Gastrocnemius medialis (tissue), 4 donors: ENCODE results near the gene SUCLG2. TPM values are rescaled to one million over a fixed set of nuclear protein-coding genes. Genes with fewer than 3 reads are reported as not detected.

Experiments
- ATAC-seq, 2 donors: fragments of 150-250 bp; one replicate each; pipeline ENCODE4 v1.9.1; 2016
- DNase-seq, 2 donors: peaks; one replicate each; pipeline ENCODE4 v3.0.0-alpha.2; 2019
- H3K27ac ChIP-seq, 4 donors: fragments of 200-600 bp; sonication (generic); 1 replicate in 1 of 4; 2 replicates in 3 of 4; pipeline ENCODE4 v1.5.1; 2016 to 2018; ENCODE audit warnings: mild to moderate bottlenecking in 2 of 4, moderate library complexity in 1 of 4
- H3K27me3 ChIP-seq, 3 donors: fragments of 200-600 bp; sonication (generic) in 2 of 3; 1 replicate in 1 of 3; 2 replicates in 2 of 3; pipeline versions ENCODE4 v1.5.1 to v1.6.0; 2016 to 2019; ENCODE audit warnings: mild to moderate bottlenecking in 1 of 3, moderate library complexity in 1 of 3
- H3K36me3 ChIP-seq, 2 donors: fragments of 200-600 bp; sonication (generic) in 1 of 2; one replicate each; pipeline ENCODE4 v1.5.1; 2017 to 2018
- H3K4me1 ChIP-seq, 2 donors: fragments of 200-600 bp; sonication (generic) in 1 of 2; one replicate each; pipeline ENCODE4 v1.5.1; 2016 to 2017; ENCODE audit warnings: mild to moderate bottlenecking in 2 of 2
- H3K4me3 ChIP-seq, 4 donors: fragments of 200-600 bp; sonication (generic) in 3 of 4; 1 replicate in 1 of 4; 2 replicates in 3 of 4; pipeline ENCODE4 v1.5.1; 2016 to 2019; ENCODE audit warnings: mild to moderate bottlenecking in 2 of 4
- H3K9me3 ChIP-seq, 3 donors: fragments of 200-600 bp; sonication (generic) in 2 of 3; 1 replicate in 1 of 3; 2 replicates in 2 of 3; pipeline ENCODE4 v1.5.1; 2016 to 2019
- POLR2A ChIP-seq, 2 donors: fragments of 450-650 bp; IDR thresholded peaks; one replicate each; pipeline ENCODE4 v1.6.1; 2017; ENCODE audit warnings: antibody characterized with exemption in 2 of 2, mild to moderate bottlenecking in 2 of 2, moderate library complexity in 2 of 2
- in situ Hi-C, 4 donors: fragments of 200-750 bp; cut with MboI; loops; one replicate each; pipeline versions ENCODE4 v1.15.0 to v1.8.0; 2017; ENCODE audit warnings: low sequenced_read_pairs in 4 of 4
- intact Hi-C: fragments of 100-400 bp; cut with DNase I; formaldehyde crosslinking; loops from one replicate; pipeline ENCODE4 v1.15.1; 2023; ENCODE audit warnings: low total_unique reads
- total RNA-seq, 4 donors: library from RNA; depleted of rRNA; stranded (reverse); fragments of >200 nt; gene quantifications; one replicate each; pipeline versions ENCODE4 v1.1.0 to v1.2.3, GENCODE V29; 2016
- TF ChIP-seq, protein P1 (sequence below), 5 experiments: fragments of 450-650 bp in 3 of 5; fragments of 200-600 bp in 2 of 5; sonication (generic) in 2 of 5; IDR thresholded peaks in 4 of 5; conservative IDR thresholded peaks in 1 of 5; 1 replicate in 4 of 5; 2 replicates in 1 of 5; pipeline ENCODE4 v1.5.1; 2016 to 2019; ENCODE audit warnings: antibody characterized with exemption in 5 of 5, mild to moderate bottlenecking in 3 of 5, moderate library complexity in 3 of 5

The SUCLG2 gene
- total RNA-seq, 4 donors from 2014 or later = 64.3 to 106 (median 73.2) TPM

DNA sequence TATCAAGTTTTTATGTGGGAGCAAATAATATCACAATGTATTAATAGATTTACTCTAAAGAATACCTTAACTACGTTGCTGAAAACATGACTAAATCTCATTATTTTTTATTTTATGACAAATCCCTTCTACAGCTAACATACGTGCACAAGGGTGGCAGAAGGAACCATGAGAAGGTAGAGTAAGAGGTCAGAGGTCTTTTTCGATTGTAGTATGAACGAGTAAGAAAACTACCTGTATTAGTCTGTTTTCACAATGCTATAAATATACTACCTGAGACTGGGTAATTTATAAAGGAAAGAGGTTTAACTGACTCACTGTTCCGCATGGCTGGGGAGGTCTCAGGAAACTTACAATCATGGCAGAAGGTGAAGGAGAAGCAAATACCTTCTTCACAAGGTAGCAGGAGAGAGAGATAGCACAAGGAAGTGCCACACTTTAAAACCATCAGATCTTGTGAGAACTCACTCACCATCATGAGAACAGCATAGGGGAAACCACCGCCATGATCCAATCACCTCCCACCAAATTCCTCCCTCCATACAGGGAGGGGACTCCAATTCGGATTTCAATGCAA lies 95.3 kb downstream of the SUCLG2 start:
- H3K9me3 ChIP-seq = no peaks in the 10 kb centered on the region
- H3K4me3 ChIP-seq = no peak overlapping the region
- ATAC-seq (no peak), DNase-seq (no peak)
- no peaks in the 10 kb centered on the region for H3K27me3 ChIP-seq
- H3K27ac ChIP-seq = no peak overlapping the region
- H3K4me1 ChIP-seq = peaks cover 0 to 5% of the 10 kb centered on the region in 2 donors
- intact Hi-C loops (loop anchor here (10.0 kb wide), 1 partner anchor 174 kb away; no protein-coding TSS in a partner anchor), in situ Hi-C loops (no loop called here)
- TF ChIP-seq, protein P1, sequence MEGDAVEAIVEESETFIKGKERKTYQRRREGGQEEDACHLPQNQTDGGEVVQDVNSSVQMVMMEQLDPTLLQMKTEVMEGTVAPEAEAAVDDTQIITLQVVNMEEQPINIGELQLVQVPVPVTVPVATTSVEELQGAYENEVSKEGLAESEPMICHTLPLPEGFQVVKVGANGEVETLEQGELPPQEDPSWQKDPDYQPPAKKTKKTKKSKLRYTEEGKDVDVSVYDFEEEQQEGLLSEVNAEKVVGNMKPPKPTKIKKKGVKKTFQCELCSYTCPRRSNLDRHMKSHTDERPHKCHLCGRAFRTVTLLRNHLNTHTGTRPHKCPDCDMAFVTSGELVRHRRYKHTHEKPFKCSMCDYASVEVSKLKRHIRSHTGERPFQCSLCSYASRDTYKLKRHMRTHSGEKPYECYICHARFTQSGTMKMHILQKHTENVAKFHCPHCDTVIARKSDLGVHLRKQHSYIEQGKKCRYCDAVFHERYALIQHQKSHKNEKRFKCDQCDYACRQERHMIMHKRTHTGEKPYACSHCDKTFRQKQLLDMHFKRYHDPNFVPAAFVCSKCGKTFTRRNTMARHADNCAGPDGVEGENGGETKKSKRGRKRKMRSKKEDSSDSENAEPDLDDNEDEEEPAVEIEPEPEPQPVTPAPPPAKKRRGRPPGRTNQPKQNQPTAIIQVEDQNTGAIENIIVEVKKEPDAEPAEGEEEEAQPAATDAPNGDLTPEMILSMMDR (IDR thresholded peaks at IDR 0.05 in 4 of 5, conservative IDR thresholded peaks at IDR 0.05 in 1 of 5) = no peak
- no peak for TF ChIP-seq POLR2A (IDR thresholded peaks at IDR 0.05)
- H3K36me3 ChIP-seq = no peaks in the 10 kb centered on the region

DNA sequence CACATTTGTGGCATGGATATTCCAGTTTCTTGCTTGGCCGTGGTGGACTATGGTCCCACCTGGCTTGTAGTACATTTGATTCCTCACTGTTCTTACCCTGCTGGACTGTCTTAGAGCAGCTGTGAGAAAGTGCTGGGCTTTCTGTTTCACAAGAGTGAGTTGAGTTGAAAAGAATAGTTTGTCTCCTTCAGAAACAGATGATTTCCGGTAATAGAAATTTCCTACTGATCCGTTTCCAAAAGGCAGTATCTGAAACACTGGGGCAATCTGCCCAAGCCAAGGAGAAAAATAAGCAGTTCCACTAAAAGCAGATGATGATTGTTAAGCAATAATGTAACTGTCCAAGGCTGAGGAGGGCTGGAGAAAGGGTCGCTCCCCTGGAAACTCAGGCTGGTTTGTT lies 96.0 kb downstream of the SUCLG2 start:
- no peak for DNase-seq
- Histone ChIP-seq H3K27me3 (no peaks in the 10 kb centered on the region), H3K36me3 (no peaks in the 10 kb centered on the region), H3K4me1 (peaks cover 0 to 5% of the 10 kb centered on the region in 2 donors), H3K27ac (no peak overlapping the region), H3K9me3 (no peaks in the 10 kb centered on the region), H3K4me3 (no peak overlapping the region)
- ATAC-seq = peak in 1 of 2 donors; percentile 30
- intact Hi-C loops (loop anchor here (10.0 kb wide), 1 partner anchor 174 kb away; no protein-coding TSS in a partner anchor), in situ Hi-C loops (no loop called here)
- TF ChIP-seq, protein P1 (IDR thresholded peaks at IDR 0.05 in 4 of 5, conservative IDR thresholded peaks at IDR 0.05 in 1 of 5) = no peak
- TF ChIP-seq POLR2A (IDR thresholded peaks at IDR 0.05) = no peak

DNA sequence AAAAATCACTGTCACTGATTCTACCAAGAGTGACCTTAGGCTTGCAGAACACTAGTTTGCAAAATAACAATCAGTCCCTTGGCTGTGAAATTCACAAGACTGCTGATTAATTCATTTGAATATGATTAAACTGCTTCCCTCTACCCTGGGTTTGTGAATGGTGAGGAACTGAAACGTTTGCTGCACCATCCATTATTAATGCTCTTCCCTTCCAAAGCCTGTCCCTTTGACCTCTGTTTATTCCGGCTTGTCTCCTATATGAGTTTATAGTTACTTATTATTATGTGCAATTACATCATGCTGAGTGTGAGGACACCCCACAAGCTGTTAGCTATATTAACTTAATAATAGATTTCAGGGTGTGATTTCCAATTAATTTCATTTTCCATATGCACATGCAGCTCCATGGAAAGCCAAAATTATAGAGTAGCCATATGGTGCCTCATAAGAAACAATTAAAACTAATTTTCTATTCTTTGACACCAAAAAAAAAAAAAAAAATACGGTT lies 96.5 kb downstream of the SUCLG2 start:
- in situ Hi-C loops (no loop called here), intact Hi-C loops (loop anchor here (10.0 kb wide), 1 partner anchor 173 kb away; no protein-coding TSS in a partner anchor)
- Histone ChIP-seq H3K4me1 (peaks cover 0 to 5% of the 10 kb centered on the region in 2 donors), H3K27ac (no peak overlapping the region), H3K36me3 (no peaks in the 10 kb centered on the region), H3K4me3 (no peak overlapping the region), H3K27me3 (no peaks in the 10 kb centered on the region), H3K9me3 (no peaks in the 10 kb centered on the region)
- no peak for ATAC-seq
- TF ChIP-seq POLR2A (IDR thresholded peaks at IDR 0.05) = no peak
- TF ChIP-seq, protein P1 (IDR thresholded peaks at IDR 0.05 in 4 of 5, conservative IDR thresholded peaks at IDR 0.05 in 1 of 5) = no peak
- no peak for DNase-seq

DNA sequence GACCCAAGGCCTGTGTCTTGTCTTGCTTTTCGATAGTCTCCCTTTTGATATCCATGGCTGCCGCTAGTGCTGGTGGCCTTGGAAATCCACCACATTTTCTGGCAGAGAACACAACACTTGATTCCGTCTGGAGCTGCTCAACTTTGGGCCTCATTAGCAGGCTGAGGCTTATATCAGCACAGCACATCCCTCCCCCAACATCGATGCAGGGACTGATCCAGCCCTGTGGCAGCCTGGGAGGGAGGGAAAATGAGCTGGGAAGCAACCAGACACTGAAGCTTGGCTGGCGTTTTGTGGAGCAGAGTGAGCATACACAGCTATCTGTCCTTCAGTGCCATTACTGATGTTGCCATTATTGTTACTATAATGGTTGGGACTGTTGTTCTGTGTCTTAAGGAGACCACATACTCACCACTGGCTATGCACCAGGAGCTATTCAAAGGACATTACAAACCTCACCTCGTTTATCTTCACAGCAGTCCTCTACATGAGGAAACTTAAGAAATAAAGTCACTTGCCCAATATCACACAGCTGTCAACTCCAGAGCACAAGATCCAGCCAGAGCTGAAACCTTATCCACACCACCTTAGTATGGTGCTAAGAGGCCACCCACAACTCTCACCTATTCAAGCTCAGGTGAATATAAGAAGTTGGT lies 102.9 kb downstream of the SUCLG2 start:
- H3K27ac ChIP-seq = peak overlapping the region; percentile 65 to 77 (median 74)
- in situ Hi-C loops (no loop called here), intact Hi-C loops (loop anchor here (5.0 to 10.0 kb wide), 2 partner anchors 96 to 167 kb away; no protein-coding TSS in a partner anchor)
- TF ChIP-seq POLR2A (IDR thresholded peaks at IDR 0.05) = peak in 1 of 2 donors; percentile 36
- TF ChIP-seq, protein P1 (IDR thresholded peaks at IDR 0.05 in 4 of 5, conservative IDR thresholded peaks at IDR 0.05 in 1 of 5) = no peak
- DNase-seq (peak; percentile 46 to 64), ATAC-seq (peak; percentile 98 to 99)
- no peaks in the 10 kb centered on the region for H3K36me3 ChIP-seq
- H3K4me3 ChIP-seq = no peak overlapping the region
- peaks cover 0 to 9% of the 10 kb centered on the region in 2 donors for H3K4me1 ChIP-seq
- H3K9me3 ChIP-seq = no peaks in the 10 kb centered on the region
- H3K27me3 ChIP-seq = no peaks in the 10 kb centered on the region
